HUES48 (cell line): ENCODE results near the gene CLDN5.

Experiments used
- H3K27ac ChIP-seq: one replicate; pipeline ENCODE4 v1.7.0; 2013; ENCODE audit warnings: low read depth, low read length, inconsistent platforms
- H3K27me3 ChIP-seq: 2 replicates; pipeline ENCODE4 v1.6.1; 2013; ENCODE audit warnings: mild to moderate bottlenecking, low read length; ENCODE audit not compliant: control insufficient read depth, insufficient read depth
- H3K36me3 ChIP-seq: 2 replicates; pipeline ENCODE4 v1.6.1; 2013; ENCODE audit warnings: low read length; ENCODE audit not compliant: control insufficient read depth, insufficient read depth
- H3K4me1 ChIP-seq: 2 replicates; pipeline ENCODE4 v1.6.1; 2013; ENCODE audit warnings: mild to moderate bottlenecking, low read length; ENCODE audit not compliant: control insufficient read depth, insufficient read depth
- H3K4me3 ChIP-seq: 2 replicates; pipeline ENCODE4 v1.5.1; 2013; ENCODE audit warnings: mild to moderate bottlenecking, low read depth, low read length
- H3K9ac ChIP-seq: 2 replicates; pipeline ENCODE4 v1.6.1; 2013; ENCODE audit warnings: mild to moderate bottlenecking, low read depth, low read length, moderate library complexity
- H3K9me3 ChIP-seq: 2 replicates; pipeline ENCODE4 v1.6.1; 2013; ENCODE audit warnings: low read length; ENCODE audit not compliant: control insufficient read depth, insufficient read depth

The CLDN5 gene

DNA sequence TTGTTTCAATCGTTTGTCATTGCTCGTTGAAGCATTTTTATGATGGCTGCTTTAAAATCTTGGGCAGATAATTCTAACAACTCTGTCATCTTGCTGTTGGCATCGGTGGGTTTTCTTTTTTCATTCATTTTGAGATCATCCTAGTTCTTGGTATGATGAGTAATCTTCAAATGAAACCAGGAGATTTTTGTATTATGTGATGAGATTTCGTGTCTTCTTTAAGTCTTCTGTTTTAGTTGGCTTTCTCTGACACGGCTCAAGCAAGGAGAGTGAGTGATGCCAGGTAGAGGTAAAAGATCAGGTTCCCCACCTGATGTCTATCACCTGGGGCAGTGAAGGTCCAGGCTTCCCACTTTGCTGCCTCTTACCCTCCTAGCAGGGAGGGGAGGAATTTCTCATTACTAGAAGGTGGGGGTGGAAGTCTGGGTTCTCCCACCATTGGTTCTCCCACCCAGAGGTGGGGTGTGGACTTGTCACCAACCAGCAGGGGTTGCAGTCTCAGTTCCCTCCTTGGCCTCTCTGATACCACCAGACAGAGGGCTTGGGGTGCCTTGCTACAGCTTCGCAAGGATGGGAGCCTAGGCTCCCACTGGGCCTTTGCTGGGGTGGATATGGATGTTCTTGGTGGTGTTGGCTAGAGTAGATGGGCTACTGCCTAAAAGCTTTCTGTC, 31.6 kb downstream of the CLDN5 start:
- H3K9ac ChIP-seq: no peak overlapping the region
- no peaks in the 10 kb centered on the region for H3K4me1 ChIP-seq
- H3K4me3 ChIP-seq: no peak overlapping the region
- H3K27ac ChIP-seq: no peak overlapping the region
- no peaks in the 10 kb centered on the region for H3K27me3 ChIP-seq
- no peaks in the 10 kb centered on the region for H3K9me3 ChIP-seq
- peaks cover 78% of the 10 kb centered on the region for H3K36me3 ChIP-seq

DNA sequence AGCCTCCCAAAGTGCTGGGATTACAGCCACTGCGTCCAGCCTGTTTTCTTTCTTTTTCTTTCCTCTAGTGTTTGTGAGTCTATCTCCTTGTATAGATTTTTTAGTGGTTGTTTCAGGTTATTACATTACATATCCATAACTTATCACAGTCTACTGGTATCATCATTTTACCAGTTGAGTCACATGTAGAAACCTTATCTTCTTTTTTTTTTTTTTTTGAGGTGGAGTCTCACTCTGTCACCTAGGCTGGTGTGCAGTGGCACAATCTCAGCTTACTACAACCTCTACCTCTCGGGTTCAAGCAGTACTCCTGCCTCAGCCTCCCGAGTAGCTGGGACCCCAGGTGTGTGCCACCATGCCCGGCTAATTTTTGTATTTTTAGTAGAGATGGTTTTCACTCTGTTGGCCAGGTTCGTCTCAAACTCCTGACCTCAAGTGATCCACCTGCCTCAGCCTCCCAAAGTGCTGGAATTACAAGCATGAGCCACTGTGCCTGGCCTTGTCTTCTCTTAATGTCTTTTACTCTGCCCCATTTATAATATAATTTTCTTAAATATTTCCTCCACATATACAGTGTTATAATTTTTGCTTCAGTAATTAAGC, 33.5 kb downstream of the CLDN5 start:
- Histone ChIP-seq H3K4me3 (no peak overlapping the region), H3K27ac (no peak overlapping the region), H3K9ac (no peak overlapping the region), H3K27me3 (no peaks in the 10 kb centered on the region), H3K4me1 (no peaks in the 10 kb centered on the region), H3K36me3 (peaks cover 71% of the 10 kb centered on the region), H3K9me3 (no peaks in the 10 kb centered on the region)

DNA sequence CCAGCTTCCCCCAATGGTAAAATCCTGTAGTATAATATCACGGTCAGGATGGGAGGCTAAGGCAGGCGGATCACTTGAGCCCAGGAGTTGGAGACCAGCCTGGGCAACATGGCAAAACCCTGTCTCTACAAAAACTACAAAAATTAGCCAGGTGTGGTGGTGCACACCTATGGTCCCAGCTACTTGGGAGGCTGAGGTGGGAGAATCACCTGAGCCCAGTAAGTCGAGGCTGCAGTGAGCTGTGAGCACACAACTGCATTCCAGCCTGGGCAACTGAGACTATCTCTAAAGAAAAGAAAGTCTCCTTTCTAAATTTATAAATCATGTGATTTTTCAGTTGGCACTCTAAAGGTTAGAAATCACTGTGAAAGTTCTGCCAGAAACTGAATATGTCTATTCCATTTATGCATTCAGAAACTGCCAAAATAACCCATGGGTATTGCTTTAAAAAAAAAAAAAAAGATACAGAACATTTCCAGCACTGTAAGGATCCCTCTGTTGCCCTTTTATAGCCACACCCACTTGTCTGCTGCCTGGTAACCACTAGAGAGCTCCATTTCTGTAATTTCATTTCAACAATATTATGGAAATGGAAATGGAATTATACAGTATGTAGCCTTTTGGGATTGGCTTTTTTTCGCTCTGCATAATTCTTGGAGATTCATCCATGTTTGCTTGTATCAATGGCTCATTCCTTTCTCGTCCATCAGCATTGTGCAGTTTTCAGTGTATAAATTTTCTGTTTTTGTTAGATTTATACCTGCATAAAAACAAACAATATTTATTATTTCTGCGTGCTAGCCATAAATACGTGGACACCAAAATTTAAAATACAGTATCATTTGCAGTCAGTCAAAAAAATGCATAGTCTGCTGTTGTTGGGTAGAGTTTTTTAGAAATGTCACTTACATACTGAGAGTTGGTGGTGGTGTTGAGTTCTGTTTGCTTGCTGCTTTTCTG, 35.0 kb downstream of the CLDN5 start:
- Histone ChIP-seq H3K9ac (no peak overlapping the region), H3K36me3 (peaks cover 71% of the 10 kb centered on the region), H3K27ac (no peak overlapping the region), H3K27me3 (no peaks in the 10 kb centered on the region), H3K4me1 (no peaks in the 10 kb centered on the region), H3K4me3 (no peak overlapping the region), H3K9me3 (no peaks in the 10 kb centered on the region)

GRCh38 chr22:19488285-19488684, 35.9 kb downstream of the CLDN5 start:
- H3K9ac ChIP-seq: no peak overlapping the region
- H3K9me3 ChIP-seq: no peaks in the 10 kb centered on the region
- no peak overlapping the region for H3K27ac ChIP-seq
- H3K4me1 ChIP-seq: no peaks in the 10 kb centered on the region
- H3K36me3 ChIP-seq: peaks cover 73% of the 10 kb centered on the region
- H3K4me3 ChIP-seq: no peak overlapping the region
- no peaks in the 10 kb centered on the region for H3K27me3 ChIP-seq

- H3K4me3 ChIP-seq: no peak overlapping the region
- no peaks in the 10 kb centered on the region for H3K27me3 ChIP-seq
- H3K9ac ChIP-seq: no peak overlapping the region
- no peaks in the 10 kb centered on the region for H3K9me3 ChIP-seq
- H3K27ac ChIP-seq: no peak overlapping the region
- H3K36me3 ChIP-seq: peaks cover 63% of the 10 kb centered on the region
- H3K4me1 ChIP-seq: no peaks in the 10 kb centered on the region
Observed at GRCh38 chr22:19483481-19484244, 40.5 kb downstream of the CLDN5 start.

DNA sequence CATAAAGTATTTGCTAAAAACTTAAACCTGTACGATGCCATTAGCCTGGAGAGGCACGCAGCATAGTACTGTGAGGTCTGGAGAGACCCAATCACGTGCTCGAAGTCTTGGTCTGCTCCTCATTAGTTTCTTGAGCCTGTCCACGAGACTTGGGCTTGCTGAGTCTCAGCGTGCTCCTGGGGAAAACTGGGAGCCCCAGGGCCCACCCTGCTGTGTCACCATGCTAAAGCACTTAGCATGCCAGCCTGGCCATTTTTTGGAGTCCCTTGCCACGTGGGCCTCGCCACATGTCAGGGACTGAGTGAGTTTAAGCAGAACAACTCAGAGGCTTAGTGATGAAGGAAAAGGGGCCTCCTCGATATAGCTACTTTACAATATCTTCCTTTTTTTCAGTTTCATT, 41.9 kb downstream of the CLDN5 start:
- H3K4me1 ChIP-seq: peaks cover 6% of the 10 kb centered on the region; the same call in 1 of the 2 replicates
- no peak overlapping the region for H3K27ac ChIP-seq
- peaks cover 51% of the 10 kb centered on the region for H3K36me3 ChIP-seq
- no peak overlapping the region for H3K9ac ChIP-seq
- no peaks in the 10 kb centered on the region for H3K27me3 ChIP-seq
- no peaks in the 10 kb centered on the region for H3K9me3 ChIP-seq
- H3K4me3 ChIP-seq: no peak overlapping the region

DNA sequence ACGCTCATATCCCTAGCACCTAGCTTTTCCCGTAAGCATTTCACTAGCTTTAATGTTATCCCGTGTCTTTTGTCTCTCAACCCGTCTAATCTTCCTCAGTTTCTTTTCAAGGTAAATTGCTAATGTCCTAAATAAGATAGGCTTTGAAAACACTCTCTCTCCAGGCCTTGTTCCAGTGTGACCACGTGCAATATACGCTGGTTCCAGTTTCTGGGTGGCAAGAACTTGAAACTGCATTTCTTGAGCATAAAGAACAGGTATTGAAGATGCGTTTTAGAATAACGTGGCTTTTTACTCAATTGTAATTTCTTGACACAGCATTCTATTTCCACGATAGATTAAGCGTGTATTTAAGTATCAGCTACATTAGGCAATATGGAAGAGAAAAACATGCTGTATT, 43.4 kb downstream of the CLDN5 start:
- Histone ChIP-seq H3K27ac (no peak overlapping the region), H3K36me3 (peaks cover 42% of the 10 kb centered on the region), H3K9ac (0 out of 2 replicates have a peak overlapping the region, but pooled peaks have one; percentile 95), H3K4me3 (peak overlapping the region; percentile 71), H3K9me3 (no peaks in the 10 kb centered on the region), H3K27me3 (no peaks in the 10 kb centered on the region), H3K4me1 (peaks cover 6% of the 10 kb centered on the region; the same call in 1 of the 2 replicates)

- H3K4me3 ChIP-seq: peak overlapping the region; percentile 71
- H3K27me3 ChIP-seq: no peaks in the 10 kb centered on the region
- peak overlapping the region; percentile 95 for H3K9ac ChIP-seq
- peaks cover 42% of the 10 kb centered on the region for H3K36me3 ChIP-seq
- no peaks in the 10 kb centered on the region for H3K9me3 ChIP-seq
- H3K4me1 ChIP-seq: peaks cover 6% of the 10 kb centered on the region; the same call in 1 of the 2 replicates
- H3K27ac ChIP-seq: peak overlapping the region; percentile 98
Observed at GRCh38 chr22:19480173-19480568, 44.0 kb downstream of the CLDN5 start.

- peak within 1 kb of the TSS; percentile 98 for H3K27ac ChIP-seq
- peak within 1 kb of the TSS; percentile 95 for H3K9ac ChIP-seq
- peaks cover 6% of the 10 kb centered on the region; the same call in 1 of the 2 replicates for H3K4me1 ChIP-seq
- no peaks in the 10 kb centered on the region for H3K9me3 ChIP-seq
- H3K36me3 ChIP-seq: peaks cover 42% of the 10 kb centered on the region
- H3K4me3 ChIP-seq: peak within 1 kb of the TSS; percentile 71
- H3K27me3 ChIP-seq: no peaks in the 10 kb centered on the region
Observed at GRCh38 chr22:19479355-19480172, 44.6 kb downstream of the CLDN5 start, which contains the start of gene CDC45. Gene CDC45 (plus strand): TSS chr22:19479920. CDS start chr22:19479969, 49 bp downstream.
